ENCODE data around the gene SPPL2C. TPM values are rescaled to one million over a fixed set of nuclear protein-coding genes. Genes with fewer than 3 reads are reported as not detected.

Gene SPPL2C
- total RNA-seq, 2 experiments from 2014 or later: not detected

- ChIA-PET POLR2A (no interaction called here), CTCF (no interaction called here)
Observed at GRCh38 chr17:45869676-45870341, 25.1 kb downstream of the SPPL2C start.

- ChIA-PET POLR2A (no interaction called here), CTCF (no interaction called here)
Observed at GRCh38 chr17:45870342-45870974, 25.8 kb downstream of the SPPL2C start.

GRCh38 chr17:45871718-45872117 is 27.0 kb downstream of the SPPL2C start:
- POLR2A ChIA-PET: no interaction called here
- CTCF ChIA-PET: no interaction called here

GRCh38 chr17:45873728-45874127 is 29.0 kb downstream of the SPPL2C start:
- ChIA-PET CTCF (interaction anchor here (0.6 to 0.7 kb wide), 2 partner anchors 45 to 1751 kb away, joined by 3 read pairs; no protein-coding TSS in a partner anchor), POLR2A (no interaction called here)

GRCh38 chr17:45874151-45874550 is 29.5 kb downstream of the SPPL2C start:
- ChIA-PET POLR2A (no interaction called here), CTCF (no interaction called here)

- CTCF ChIA-PET: no interaction called here
- POLR2A ChIA-PET: no interaction called here
Observed at GRCh38 chr17:45876539-45876938, 31.9 kb downstream of the SPPL2C start.

GRCh38 chr17:45877467-45877866 is 32.8 kb downstream of the SPPL2C start:
- CTCF ChIA-PET: no interaction called here
- POLR2A ChIA-PET: no interaction called here

GRCh38 chr17:45883063-45883462 is 38.4 kb downstream of the SPPL2C start:
- CTCF ChIA-PET: no interaction called here
- POLR2A ChIA-PET: no interaction called here

GRCh38 chr17:45886852-45887251 is 42.2 kb downstream of the SPPL2C start:
- POLR2A ChIA-PET: no interaction called here
- CTCF ChIA-PET: no interaction called here

- CTCF ChIA-PET: no interaction called here
- POLR2A ChIA-PET: no interaction called here
Observed at GRCh38 chr17:45888392-45888791, 43.7 kb downstream of the SPPL2C start.

GRCh38 chr17:45889579-45889978 is 44.9 kb downstream of the SPPL2C start:
- ChIA-PET CTCF (interaction anchor here (1.3 kb wide), 1 partner anchor 10 kb away, joined by 3 read pairs; no protein-coding TSS in a partner anchor), POLR2A (no interaction called here)

GRCh38 chr17:45893725-45894021 is 49.0 kb downstream of the SPPL2C start:
- POLR2A ChIA-PET: no interaction called here

GRCh38 chr17:45894022-45894784 is 49.5 kb downstream of the SPPL2C start, which contains the start of gene MAPT:
TSS of gene MAPT (plus strand) at chr17:45894554. CDS start at chr17:45962338, 67,784 bp downstream.
- POLR2A ChIA-PET: no interaction called here

More at GRCh38 chr17:45893725-45894021, 49.0 kb downstream of the SPPL2C start:
- CTCF ChIA-PET: interaction anchor here (0.5 to 2.0 kb wide), 4 partner anchors 14 to 273 kb away, joined by 3 to 15 read pairs (median 3); no protein-coding TSS in a partner anchor

GRCh38 chr17:45895304-45895968 is 50.8 kb downstream of the SPPL2C start:
- POLR2A ChIA-PET: no interaction called here
- CTCF ChIA-PET: interaction anchor here (0.6 kb wide), 1 partner anchor 538 kb away, joined by 3 read pairs; no protein-coding TSS in a partner anchor

More at GRCh38 chr17:45894022-45894784, 49.5 kb downstream of the SPPL2C start, which contains the start of gene MAPT:
- CTCF ChIA-PET: interaction anchor here (0.5 to 2.0 kb wide), 5 partner anchors 14 to 249 kb away, joined by 3 to 15 read pairs (median 3); no protein-coding TSS in a partner anchor

GRCh38 chr17:45895969-45896785 is 51.5 kb downstream of the SPPL2C start:
- ChIA-PET POLR2A (no interaction called here), CTCF (interaction anchor here (1.4 kb wide), 1 partner anchor 11 kb away, joined by 3 read pairs; no protein-coding TSS in a partner anchor)

Data from activated CD8-positive, alpha-beta memory T cell treated with anti-CD3 and anti-CD28 coated beads for 36 hours (primary cell).